NT2/D1 (cell line): ENCODE measurements around the gene SPINK2.

Source experiments
- YY1 ChIP-seq: IDR thresholded peaks from 2 replicates; pipeline ENCODE4 v1.6.1; 2011; ENCODE audit not compliant: insufficient read length, insufficient read depth
- ZNF274 ChIP-seq: IDR thresholded peaks from 2 replicates; pipeline ENCODE4 v1.6.1; 2011; ENCODE audit warnings: mild to moderate bottlenecking, low read depth, low read length

GRCh38 chr4:56772134-56772533 is 49.4 kb downstream of the SPINK2 start:
- TF ChIP-seq YY1, result no peak
- no peak for TF ChIP-seq ZNF274
